IPS-20b (cell line): ENCODE data around the gene HUS1.
A peak's percentile ranks its signal among the peaks of the same experiment; 100 is the strongest.

Experiments used
- H3K27ac ChIP-seq: one replicate; pipeline ENCODE4 v1.5.1; 2013; ENCODE audit warnings: low read length
- H3K27me3 ChIP-seq: 2 replicates; pipeline ENCODE4 v1.6.1; 2013; ENCODE audit warnings: mild to moderate bottlenecking, low read length, inconsistent platforms; ENCODE audit not compliant: insufficient read depth
- H3K36me3 ChIP-seq: 2 replicates; pipeline ENCODE4 v1.6.1; 2013; ENCODE audit warnings: low read depth, mild to moderate bottlenecking, inconsistent platforms, low read length, moderate library complexity; ENCODE audit not compliant: insufficient read depth
- H3K4me1 ChIP-seq: 2 replicates; pipeline ENCODE4 v1.6.1; 2013; ENCODE audit warnings: mild to moderate bottlenecking, control low read depth, inconsistent platforms, low read length, moderate library complexity; ENCODE audit not compliant: insufficient read depth
- H3K4me3 ChIP-seq: 2 replicates; pipeline ENCODE4 v1.5.1; 2013; ENCODE audit warnings: mild to moderate bottlenecking, low read length, inconsistent platforms
- H3K9ac ChIP-seq: 2 replicates; pipeline ENCODE4 v1.6.1; 2013; ENCODE audit warnings: low read depth, mild to moderate bottlenecking, inconsistent platforms, low read length, moderate library complexity
- H3K9me3 ChIP-seq: 2 replicates; pipeline ENCODE4 v1.6.1; 2013; ENCODE audit warnings: mild to moderate bottlenecking, low read depth, low read length, inconsistent platforms; ENCODE audit not compliant: insufficient read depth

HUS1 gene

DNA sequence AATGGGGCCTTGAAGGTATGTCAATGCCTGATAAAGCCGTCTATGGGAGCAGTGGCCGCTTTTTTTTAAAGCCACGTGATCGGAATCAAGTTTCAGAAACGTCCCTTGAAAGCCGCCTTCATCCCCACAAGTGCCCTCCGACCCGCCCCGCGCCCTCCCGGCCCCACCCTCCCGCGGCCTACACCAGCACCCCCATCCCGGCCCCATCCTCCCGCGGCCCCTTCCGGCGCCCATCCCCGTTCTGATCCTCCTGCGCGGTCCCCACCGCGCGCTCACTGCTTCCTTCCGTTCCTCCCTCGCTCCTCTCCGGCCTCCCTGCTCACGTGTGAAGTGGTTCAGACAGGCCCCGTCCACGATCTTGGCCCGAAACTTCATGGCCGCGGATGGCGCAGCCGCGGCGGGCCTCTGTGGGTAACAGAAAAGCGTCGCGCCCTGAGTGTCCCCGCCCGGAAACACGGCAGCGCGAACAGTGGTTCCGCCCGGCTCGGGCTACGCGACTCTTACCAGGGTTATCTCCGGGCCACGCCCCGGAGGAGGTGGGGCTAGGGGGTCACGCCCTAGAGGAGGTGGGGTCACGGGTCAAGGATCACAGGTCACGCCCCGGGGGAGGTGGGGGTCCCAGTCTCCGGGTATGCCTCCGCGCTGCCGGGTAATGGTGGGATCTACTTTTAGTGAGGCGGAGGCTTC is at the start of gene HUS1:
Gene HUS1 (minus strand): TSS at position 471 of the 687 bp plus-strand sequence. CDS start 96 bp downstream, at position 375.
- H3K27me3 ChIP-seq = no peaks in the 10 kb centered on the region
- peaks cover 3% of the 10 kb centered on the region; the same call in 1 of the 2 replicates for H3K4me1 ChIP-seq
- H3K9ac ChIP-seq = peak within 1 kb of the TSS; percentile 78
- no peaks in the 10 kb centered on the region for H3K9me3 ChIP-seq
- H3K36me3 ChIP-seq = peaks cover 43% of the 10 kb centered on the region
- H3K4me3 ChIP-seq = peak within 1 kb of the TSS; percentile 91
- no peak within 1 kb of the TSS for H3K27ac ChIP-seq

DNA sequence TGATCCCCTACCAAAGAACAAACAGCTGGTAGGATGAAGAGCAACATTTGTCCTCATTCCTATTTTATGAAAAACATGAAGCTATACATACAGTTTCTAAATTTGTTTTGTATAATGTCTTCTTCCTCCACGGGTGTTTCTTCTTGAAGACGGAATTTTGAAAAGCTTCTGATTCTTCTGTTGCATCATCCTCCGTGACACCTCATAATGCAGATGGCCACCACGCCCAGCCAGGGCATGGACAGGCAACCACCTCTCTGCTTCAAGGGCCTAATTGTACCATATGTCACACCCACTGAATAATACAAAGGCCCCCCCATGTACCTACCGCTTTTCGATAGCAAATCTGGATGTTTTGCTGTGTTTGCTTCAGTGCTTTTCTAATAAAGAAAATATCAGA is 49.5 kb upstream of the HUS1 start, which contains the start of gene SUN3:
Gene SUN3 (minus strand): TSS at position 170 of the 400 bp plus-strand sequence. CDS start 169 bp downstream, at position 1.
- H3K36me3 ChIP-seq = no peaks in the 10 kb centered on the region
- no peak within 1 kb of the TSS for H3K4me3 ChIP-seq
- no peak within 1 kb of the TSS for H3K9ac ChIP-seq
- H3K27ac ChIP-seq = no peak within 1 kb of the TSS
- peaks cover 16% of the 10 kb centered on the region for H3K27me3 ChIP-seq
- H3K9me3 ChIP-seq = no peaks in the 10 kb centered on the region
- H3K4me1 ChIP-seq = no peaks in the 10 kb centered on the region

DNA sequence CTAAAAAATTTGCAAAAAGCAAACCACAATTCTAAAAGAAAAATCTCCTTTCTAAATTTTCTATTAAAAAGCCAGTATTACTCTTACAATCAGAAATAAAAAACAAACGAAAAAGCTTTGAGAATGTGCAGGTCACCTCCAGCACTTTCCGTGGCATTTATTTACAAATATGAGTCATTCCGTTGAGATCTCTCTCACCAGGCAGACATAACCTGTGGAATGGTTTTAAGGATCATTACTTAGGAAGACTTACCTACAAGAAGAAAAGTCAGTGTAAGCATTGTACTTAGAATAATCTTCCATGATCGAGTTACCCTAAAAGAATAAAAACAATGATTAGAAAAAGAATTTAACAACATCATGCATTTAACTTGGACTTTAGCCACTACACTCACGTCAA is 46.2 kb upstream of the HUS1 start:
- Histone ChIP-seq H3K4me1 (no peaks in the 10 kb centered on the region), H3K36me3 (no peaks in the 10 kb centered on the region), H3K27ac (no peak overlapping the region), H3K9ac (no peak overlapping the region), H3K4me3 (no peak overlapping the region), H3K27me3 (no peaks in the 10 kb centered on the region), H3K9me3 (no peaks in the 10 kb centered on the region)

DNA sequence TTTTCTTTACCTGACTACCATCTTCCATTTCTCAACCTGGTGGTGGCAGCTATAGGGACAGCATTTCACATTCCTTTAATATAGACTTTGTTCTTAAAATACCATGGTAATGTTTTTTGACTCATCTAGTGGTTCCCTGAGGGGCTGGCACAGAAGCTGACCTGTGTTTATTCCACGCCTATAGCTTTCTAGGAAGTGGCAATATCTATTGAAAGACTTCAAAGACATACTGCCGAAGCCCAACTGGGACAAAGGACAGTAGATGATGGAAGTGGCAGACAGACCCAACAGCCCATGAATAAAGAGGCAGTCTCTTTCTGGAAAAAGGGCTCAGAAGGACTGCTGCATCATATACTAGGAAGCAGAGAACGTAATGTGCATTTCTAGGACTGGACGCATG is 38.3 kb upstream of the HUS1 start:
- H3K4me3 ChIP-seq = no peak overlapping the region
- no peaks in the 10 kb centered on the region for H3K4me1 ChIP-seq
- H3K9ac ChIP-seq = no peak overlapping the region
- no peaks in the 10 kb centered on the region for H3K36me3 ChIP-seq
- H3K27ac ChIP-seq = no peak overlapping the region
- H3K9me3 ChIP-seq = no peaks in the 10 kb centered on the region
- H3K27me3 ChIP-seq = no peaks in the 10 kb centered on the region

DNA sequence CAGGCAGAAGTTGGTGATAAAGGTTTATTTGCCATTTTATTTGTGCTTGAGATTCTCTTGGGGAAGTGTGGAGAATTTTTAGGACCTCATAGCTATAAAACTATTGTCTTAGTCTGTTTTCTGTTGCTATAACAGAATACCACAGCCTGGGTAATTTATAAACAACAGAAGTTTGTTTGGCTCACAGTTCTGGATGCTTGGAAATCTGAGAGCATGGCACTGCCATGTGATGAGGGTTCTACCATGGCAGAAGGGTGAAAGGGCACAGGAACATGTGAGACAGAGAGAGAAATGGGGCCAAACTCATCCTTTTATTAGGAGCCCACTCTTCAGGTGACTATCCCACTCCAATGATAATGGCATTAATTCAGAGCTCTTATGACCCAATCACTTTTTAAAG is 37.2 kb upstream of the HUS1 start:
- Histone ChIP-seq H3K4me3 (no peak overlapping the region), H3K27ac (no peak overlapping the region), H3K36me3 (no peaks in the 10 kb centered on the region), H3K27me3 (no peaks in the 10 kb centered on the region), H3K9me3 (no peaks in the 10 kb centered on the region), H3K4me1 (no peaks in the 10 kb centered on the region), H3K9ac (no peak overlapping the region)

DNA sequence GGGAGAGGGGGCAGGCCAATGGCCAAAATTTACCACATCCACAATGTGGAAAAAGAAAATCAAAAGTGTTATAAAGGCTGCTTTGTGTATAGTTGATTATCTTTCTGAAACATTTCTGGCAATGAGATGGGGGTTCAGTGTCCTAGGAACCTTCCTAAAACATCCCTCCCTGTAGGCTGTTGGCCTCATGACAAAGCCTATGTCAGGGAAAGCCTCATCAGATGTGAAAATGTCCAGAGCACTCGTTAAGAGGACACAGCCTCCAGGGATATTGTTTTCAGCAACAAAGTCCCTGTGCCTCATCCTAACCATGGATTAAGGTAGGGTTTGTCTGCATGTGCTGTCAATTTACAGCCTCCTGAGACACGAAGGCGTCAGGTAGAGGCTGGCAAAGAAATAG is 32.5 kb upstream of the HUS1 start:
- no peaks in the 10 kb centered on the region for H3K9me3 ChIP-seq
- no peak overlapping the region for H3K27ac ChIP-seq
- no peak overlapping the region for H3K9ac ChIP-seq
- no peak overlapping the region for H3K4me3 ChIP-seq
- no peaks in the 10 kb centered on the region for H3K4me1 ChIP-seq
- H3K36me3 ChIP-seq = no peaks in the 10 kb centered on the region
- no peaks in the 10 kb centered on the region for H3K27me3 ChIP-seq

DNA sequence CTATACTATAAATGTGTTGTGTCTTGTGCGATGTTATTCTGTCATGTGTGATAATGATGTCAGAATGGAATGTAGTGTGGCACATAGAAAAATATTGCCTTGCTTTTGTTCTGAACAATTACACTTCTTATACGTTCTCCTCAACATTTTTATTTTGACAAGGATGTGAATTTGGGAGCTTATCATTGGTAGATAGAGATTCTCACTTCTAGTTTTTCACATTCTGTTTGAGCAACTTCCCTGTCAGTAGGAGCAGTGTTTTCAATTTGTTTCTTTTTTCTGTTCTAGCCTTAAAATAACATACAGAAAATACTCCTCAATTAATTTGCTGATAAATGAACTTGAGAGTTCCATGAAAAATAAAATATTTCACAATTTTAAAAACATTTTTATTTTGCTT is 31.9 kb upstream of the HUS1 start:
- H3K36me3 ChIP-seq = no peaks in the 10 kb centered on the region
- H3K27ac ChIP-seq = no peak overlapping the region
- no peaks in the 10 kb centered on the region for H3K4me1 ChIP-seq
- no peak overlapping the region for H3K4me3 ChIP-seq
- no peak overlapping the region for H3K9ac ChIP-seq
- H3K27me3 ChIP-seq = no peaks in the 10 kb centered on the region
- H3K9me3 ChIP-seq = no peaks in the 10 kb centered on the region

DNA sequence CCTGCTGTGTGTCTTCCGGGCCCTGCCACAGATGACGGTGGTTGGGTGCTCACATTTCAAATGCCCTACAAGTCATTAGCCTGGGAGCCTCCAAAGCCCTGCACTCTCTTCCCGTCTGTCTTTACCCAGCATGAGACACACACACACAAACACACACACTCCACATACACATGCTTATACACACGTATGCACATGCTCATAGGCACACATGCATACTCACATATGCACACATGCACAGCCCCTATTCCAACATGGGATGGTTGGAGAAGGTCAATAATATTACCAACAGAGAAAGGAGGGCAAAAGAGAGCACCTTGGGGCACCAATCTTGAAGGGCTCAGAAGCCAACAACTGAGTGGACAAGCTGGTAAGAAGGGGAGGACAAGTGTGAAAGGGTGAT is 30.5 kb upstream of the HUS1 start:
- H3K9ac ChIP-seq = no peak overlapping the region
- no peak overlapping the region for H3K4me3 ChIP-seq
- no peaks in the 10 kb centered on the region for H3K27me3 ChIP-seq
- no peaks in the 10 kb centered on the region for H3K4me1 ChIP-seq
- H3K27ac ChIP-seq = no peak overlapping the region
- no peaks in the 10 kb centered on the region for H3K9me3 ChIP-seq
- H3K36me3 ChIP-seq = no peaks in the 10 kb centered on the region

DNA sequence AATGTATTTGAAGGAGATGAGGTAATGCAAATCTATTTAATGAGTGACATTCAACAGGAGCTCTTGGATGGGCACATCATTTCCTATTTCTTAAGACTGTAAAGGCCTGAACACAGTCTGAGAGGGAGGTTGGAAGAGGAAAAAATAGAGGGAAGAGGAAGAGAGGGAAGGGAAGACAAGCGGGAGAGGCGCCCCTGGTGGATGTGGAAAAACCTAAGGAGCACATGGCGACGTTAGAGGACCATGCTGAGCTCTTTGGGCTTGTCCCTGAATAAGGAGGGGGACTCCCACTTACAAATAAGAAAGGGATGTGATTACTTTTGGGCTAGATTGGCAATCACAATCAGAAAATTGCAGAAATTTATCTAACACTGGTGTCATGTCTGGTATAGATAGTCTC is 29.8 kb upstream of the HUS1 start:
- Histone ChIP-seq H3K9me3 (no peaks in the 10 kb centered on the region), H3K27me3 (no peaks in the 10 kb centered on the region), H3K36me3 (no peaks in the 10 kb centered on the region), H3K4me1 (no peaks in the 10 kb centered on the region), H3K27ac (no peak overlapping the region), H3K9ac (no peak overlapping the region), H3K4me3 (no peak overlapping the region)

DNA sequence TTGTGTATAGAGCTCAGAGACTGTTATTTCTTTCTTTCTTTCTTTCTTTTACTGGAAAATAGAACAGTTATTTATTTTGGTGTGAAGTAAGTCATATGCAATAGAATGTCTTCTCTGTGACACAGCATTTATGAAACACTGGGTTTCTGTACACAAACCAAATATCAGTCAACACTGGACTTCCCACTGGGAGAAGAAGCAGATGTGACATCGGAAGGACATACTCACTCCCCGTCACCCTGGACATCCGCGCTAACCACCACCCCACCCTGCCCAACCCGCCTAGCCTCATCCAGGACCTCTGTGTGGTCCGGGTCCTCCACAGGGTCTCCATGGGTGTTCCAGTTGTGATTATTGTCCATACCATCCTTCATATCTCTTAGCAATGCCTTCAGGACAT is 27.5 kb upstream of the HUS1 start:
- H3K9ac ChIP-seq = no peak overlapping the region
- H3K9me3 ChIP-seq = no peaks in the 10 kb centered on the region
- H3K36me3 ChIP-seq = no peaks in the 10 kb centered on the region
- no peak overlapping the region for H3K27ac ChIP-seq
- H3K4me1 ChIP-seq = no peaks in the 10 kb centered on the region
- H3K4me3 ChIP-seq = no peak overlapping the region
- no peaks in the 10 kb centered on the region for H3K27me3 ChIP-seq

DNA sequence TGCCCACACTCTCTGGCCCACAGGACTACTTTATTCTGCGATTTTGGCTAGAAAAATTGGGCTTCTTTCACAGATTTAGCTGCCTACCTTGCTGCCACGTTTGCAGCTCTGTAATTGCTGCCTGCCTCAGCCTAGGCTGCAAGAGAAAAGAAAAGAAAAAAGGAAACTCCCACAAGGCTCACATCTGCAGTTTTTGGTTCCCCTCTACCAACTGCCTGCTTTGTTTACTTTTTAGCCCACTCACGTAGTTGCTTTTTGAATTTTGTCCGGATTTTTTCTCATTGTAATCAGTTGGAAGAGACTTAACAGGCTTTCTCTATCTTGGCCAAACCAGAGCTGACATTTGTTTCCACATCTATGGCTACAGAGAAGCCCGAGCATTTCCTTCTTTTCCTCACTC is 25.2 kb upstream of the HUS1 start:
- Histone ChIP-seq H3K4me1 (no peaks in the 10 kb centered on the region), H3K9ac (no peak overlapping the region), H3K9me3 (no peaks in the 10 kb centered on the region), H3K4me3 (no peak overlapping the region), H3K36me3 (no peaks in the 10 kb centered on the region), H3K27me3 (no peaks in the 10 kb centered on the region), H3K27ac (no peak overlapping the region)

DNA sequence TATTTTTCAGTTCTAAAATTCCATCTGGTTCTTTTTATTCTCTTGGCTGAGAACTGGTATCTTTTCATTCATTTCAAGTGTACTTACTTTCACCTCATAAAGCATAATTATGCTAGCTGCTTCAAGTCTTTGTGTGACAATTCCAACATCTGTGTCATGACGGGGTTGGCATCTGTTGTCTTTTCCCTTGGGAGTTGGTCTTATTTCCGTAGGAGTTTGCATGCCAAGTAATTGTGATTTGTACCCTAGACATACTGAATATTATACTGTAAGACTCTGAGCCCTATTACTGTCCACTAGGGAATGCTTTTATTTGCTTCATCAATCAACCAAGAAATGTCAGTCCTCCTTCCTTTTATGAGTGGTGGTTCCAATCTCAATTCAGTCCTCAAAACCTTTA is 24.6 kb upstream of the HUS1 start:
- no peak overlapping the region for H3K9ac ChIP-seq
- H3K27ac ChIP-seq = no peak overlapping the region
- no peak overlapping the region for H3K4me3 ChIP-seq
- no peaks in the 10 kb centered on the region for H3K9me3 ChIP-seq
- H3K27me3 ChIP-seq = no peaks in the 10 kb centered on the region
- no peaks in the 10 kb centered on the region for H3K4me1 ChIP-seq
- H3K36me3 ChIP-seq = no peaks in the 10 kb centered on the region
